Naive thymus-derived CD4-positive, alpha-beta T cell (primary cell): ENCODE measurements around the gene ASXL2. TPM values are rescaled to one million over a fixed set of nuclear protein-coding genes. Genes with fewer than 3 reads are reported as not detected.

Experiments
- ATAC-seq: fragments of 150-1000 bp; cut with Tn5 transposase; 2 replicates; pipeline ENCODE4 v1.10.0; 2021; ENCODE audit warnings: mild to moderate bottlenecking, moderate library complexity
- CTCF ChIA-PET: fragments of 350-600 bp; sonication (Branson Sonifier 250); formaldehyde crosslinking; loops from one replicate; lab custom pipeline; 2021; ENCODE audit warnings: antibody characterized with exemption; lab: Charles Lee
- POLR2A ChIA-PET: fragments of 350-600 bp; sonication (Branson Sonifier 250); formaldehyde crosslinking; loops from one replicate; lab custom pipeline; 2021; ENCODE audit warnings: antibody characterized with exemption, inconsistent platforms; lab: Charles Lee
- DNase-seq, 9 donors: peaks; one replicate each; pipeline versions ENCODE4 v3.0.0 to v3.0.0-alpha.2; 2020 to 2022; ENCODE audit warnings: mixed read lengths in 1 of 9
- H3K27ac ChIP-seq: one replicate; pipeline ENCODE4 v1.7.0; 2013; ENCODE audit warnings: mild to moderate bottlenecking, low read depth, low read length, moderate library complexity
- H3K27me3 ChIP-seq, 2 donors: one replicate each; pipeline ENCODE4 v1.7.0; 2013; ENCODE audit warnings: low read length in 2 of 2, mild to moderate bottlenecking in 2 of 2, moderate library complexity in 2 of 2; ENCODE audit not compliant: control insufficient read depth in 2 of 2, insufficient read depth in 2 of 2
- H3K36me3 ChIP-seq, 3 experiments: 1 replicate in 2 of 3; 2 replicates in 1 of 3; pipeline ENCODE4 v1.7.0; 2013; ENCODE audit warnings: low read length in 3 of 3, mild to moderate bottlenecking in 3 of 3, moderate library complexity in 1 of 3; ENCODE audit not compliant: insufficient read depth in 3 of 3, control insufficient read depth in 2 of 3
- H3K4me1 ChIP-seq, 2 donors: one replicate each; pipeline ENCODE4 v1.7.0; 2013; ENCODE audit warnings: low read length in 2 of 2, mild to moderate bottlenecking in 2 of 2, moderate library complexity in 1 of 2; ENCODE audit not compliant: control insufficient read depth in 2 of 2, insufficient read depth in 2 of 2
- H3K4me3 ChIP-seq: 2 replicates; pipeline ENCODE4 v1.7.0; 2013; ENCODE audit warnings: mild to moderate bottlenecking, low read length
- H3K9me3 ChIP-seq, 3 experiments: 1 replicate in 2 of 3; 2 replicates in 1 of 3; pipeline ENCODE4 v1.7.0; 2013; ENCODE audit warnings: low read length in 3 of 3; ENCODE audit not compliant: control insufficient read depth in 2 of 3
- H3K27ac Mint-ChIP-seq, 9 donors: one replicate each; pipeline ENCODE4 v1.8.0; 2020 to 2022; ENCODE audit warnings: mixed read lengths in 9 of 9, mild to moderate bottlenecking in 8 of 9, moderate library complexity in 5 of 9, inconsistent platforms in 2 of 9
- H3K27me3 Mint-ChIP-seq, 5 donors: one replicate each; pipeline ENCODE4 v1.8.0; 2021 to 2022; ENCODE audit warnings: mixed read lengths in 5 of 5, mild to moderate bottlenecking in 1 of 5
- H3K36me3 Mint-ChIP-seq, 5 donors: one replicate each; pipeline ENCODE4 v1.8.0; 2020 to 2022; ENCODE audit warnings: mixed read lengths in 5 of 5, mild to moderate bottlenecking in 3 of 5, inconsistent platforms in 1 of 5
- H3K4me1 Mint-ChIP-seq, 7 donors: one replicate each; pipeline ENCODE4 v1.8.0; 2020 to 2022; ENCODE audit warnings: mixed read lengths in 7 of 7, mild to moderate bottlenecking in 3 of 7, inconsistent platforms in 1 of 7
- H3K4me3 Mint-ChIP-seq, 10 donors: one replicate each; pipeline ENCODE4 v1.8.0; 2020 to 2022; ENCODE audit warnings: mild to moderate bottlenecking in 10 of 10, mixed read lengths in 10 of 10, moderate library complexity in 6 of 10, inconsistent platforms in 2 of 10
- H3K9me3 Mint-ChIP-seq, 11 donors: one replicate each; pipeline ENCODE4 v1.8.0; 2020 to 2022; ENCODE audit warnings: mixed read lengths in 11 of 11, mild to moderate bottlenecking in 4 of 11, inconsistent platforms in 1 of 11, moderate library complexity in 1 of 11
- intact Hi-C, 2 donors: fragments of 100-400 bp; cut with micrococcal nuclease; formaldehyde crosslinking; loops; one replicate each; pipeline ENCODE4 v1.15.1; 2023
- polyA plus RNA-seq, 2 donors: library from polyadenylated mRNA; unstranded; fragments of 300-500 nt; fragmentation: Illumina TruSeq; gene quantifications; one replicate each; pipeline ENCODE4 v1.2.3, GENCODE V29; 2021
- total RNA-seq, 6 experiments: library from RNA in 5 of 6; stranded (reverse) in 5 of 6; gene quantifications; 1 replicate in 5 of 6; 2 replicates in 1 of 6; pipeline ENCODE4 v1.2.3 and lab custom pipeline; 2021 to 2026

Gene ASXL2
- total and polyA plus RNA-seq, 7 experiments from 2014 or later: 11.6 to 62.1 (median 30.9) TPM

DNA sequence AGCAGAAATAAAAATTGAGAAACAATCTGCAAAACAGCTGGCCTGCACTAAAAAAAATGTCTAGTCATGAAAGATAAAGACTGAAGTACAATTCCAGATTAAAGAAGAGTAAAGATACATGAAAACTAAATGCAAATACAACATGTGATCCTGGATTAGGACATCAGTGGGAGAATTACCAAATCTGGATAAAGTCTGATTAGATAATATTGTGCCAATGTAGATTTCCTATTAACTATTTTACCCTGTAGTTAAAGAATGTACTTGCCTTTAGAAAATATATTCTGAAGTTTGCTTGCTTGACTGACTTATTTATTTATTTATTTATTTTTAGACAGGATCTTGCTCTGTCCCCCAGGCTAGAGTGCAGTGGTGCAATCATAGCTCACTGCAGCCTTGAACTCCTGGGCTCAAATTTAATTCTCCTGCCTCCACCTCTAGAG, 58.7 kb downstream of the ASXL2 start:
- Histone ChIP-seq H3K9me3 (no peaks in the 10 kb centered on the region), H3K27ac (no peak overlapping the region), H3K36me3 (no peaks in the 10 kb centered on the region), H3K4me3 (no peak overlapping the region), H3K27me3 (no peaks in the 10 kb centered on the region), H3K4me1 (peaks cover 4 to 24% of the 10 kb centered on the region in 2 donors)
- ATAC-seq (no peak), DNase-seq (no peak)
- no peaks in the 10 kb centered on the region for H3K27me3 Mint-ChIP-seq
- H3K36me3 Mint-ChIP-seq: peaks cover 0 to 22% (median 10%) of the 10 kb centered on the region in 5 donors
- intact Hi-C loops: loop anchor here (5.0 to 10.0 kb wide), 2 partner anchors 33 to 45 kb away; no protein-coding TSS in a partner anchor
- H3K9me3 Mint-ChIP-seq: peaks cover 0 to 2% (median 0%) of the 10 kb centered on the region in 11 donors
- peaks cover 30 to 88% (median 61%) of the 10 kb centered on the region in 7 donors for H3K4me1 Mint-ChIP-seq
- ChIA-PET CTCF (interaction anchor here (1.1 kb wide), 1 partner anchor 33 kb away, joined by 6 read pairs; no protein-coding TSS in a partner anchor), POLR2A (no interaction called here)
- H3K4me3 Mint-ChIP-seq: no peak overlapping the region
- peak overlapping the region in 2 of 9 donors; percentile 2 to 64 for H3K27ac Mint-ChIP-seq

DNA sequence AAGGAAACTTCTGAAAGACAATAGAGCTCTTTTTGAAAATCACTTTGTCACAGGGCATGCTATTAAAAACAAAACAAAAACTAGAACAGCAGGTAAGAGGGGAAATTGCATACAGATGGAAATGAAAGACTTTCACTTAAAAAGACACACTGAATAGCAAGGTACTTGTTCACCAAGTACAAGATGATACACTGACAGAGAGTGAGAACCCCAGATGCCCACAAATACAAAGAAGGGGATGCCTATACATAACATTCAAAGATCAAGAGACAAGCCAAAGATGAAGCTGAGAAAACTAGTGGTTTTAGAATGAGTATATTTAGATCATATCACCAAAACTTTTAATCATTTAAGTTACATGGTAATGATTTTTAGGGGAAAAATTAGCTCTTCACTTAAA, 60.7 kb downstream of the ASXL2 start:
- Mint-ChIP-seq H3K36me3 (peaks cover 2 to 21% (median 10%) of the 10 kb centered on the region in 5 donors), H3K4me1 (peaks cover 23 to 86% (median 64%) of the 10 kb centered on the region in 7 donors), H3K27me3 (no peaks in the 10 kb centered on the region), H3K27ac (peak overlapping the region in 3 of 9 donors; percentile 5 to 67 (median 27)), H3K9me3 (peaks cover 0 to 2% (median 0%) of the 10 kb centered on the region in 11 donors), H3K4me3 (peak overlapping the region in 5 of 10 donors; percentile 0 to 56 (median 10))
- Histone ChIP-seq H3K27ac (no peak overlapping the region), H3K9me3 (no peaks in the 10 kb centered on the region), H3K4me1 (peaks cover 0 to 9% of the 10 kb centered on the region in 2 donors), H3K36me3 (no peaks in the 10 kb centered on the region), H3K27me3 (no peaks in the 10 kb centered on the region), H3K4me3 (no peak overlapping the region)
- CTCF ChIA-PET: interaction anchor here (0.6 kb wide), 1 partner anchor 270 kb away, joined by 3 read pairs; no protein-coding TSS in a partner anchor
- DNase-seq (peak in 2 of 9 donors; percentile 5 to 8), ATAC-seq (peak; percentile 28)
- POLR2A ChIA-PET: interaction anchor here (0.6 to 1.5 kb wide), 5 partner anchors 8 to 444 kb away, joined by 3 to 4 read pairs (median 3); no protein-coding TSS in a partner anchor
- intact Hi-C loops: loop anchor here in 1 of 2 donors (2.0 to 5.0 kb wide), 2 partner anchors 23 to 35 kb away; no protein-coding TSS in a partner anchor

DNA sequence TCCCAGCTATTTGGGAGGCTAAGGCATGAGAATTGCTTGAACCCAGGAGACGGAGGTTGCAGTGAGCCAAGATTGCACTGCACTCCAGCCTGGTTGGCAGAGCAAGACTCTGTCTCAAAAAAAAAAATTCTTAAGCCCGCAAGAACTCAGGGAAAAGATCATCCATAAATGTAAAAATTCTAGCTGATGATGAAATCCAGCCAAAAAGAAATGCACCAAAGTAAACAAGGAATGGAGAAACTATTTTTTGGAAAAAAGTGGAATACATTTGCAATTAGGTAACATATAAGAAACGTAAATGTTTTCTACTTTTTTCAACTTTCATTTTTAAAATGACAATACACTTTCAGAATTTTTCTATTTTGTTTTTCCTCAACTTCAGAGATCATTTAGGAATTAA, 61.3 kb downstream of the ASXL2 start:
- Mint-ChIP-seq H3K27me3 (no peaks in the 10 kb centered on the region), H3K27ac (peak overlapping the region in 1 of 9 donors; percentile 67), H3K36me3 (peaks cover 0 to 21% (median 10%) of the 10 kb centered on the region in 5 donors), H3K9me3 (peaks cover 0 to 2% (median 0%) of the 10 kb centered on the region in 11 donors), H3K4me3 (peak overlapping the region in 1 of 10 donors; percentile 10), H3K4me1 (peaks cover 19 to 83% (median 60%) of the 10 kb centered on the region in 7 donors)
- Histone ChIP-seq H3K27ac (no peak overlapping the region), H3K9me3 (no peaks in the 10 kb centered on the region), H3K36me3 (no peaks in the 10 kb centered on the region), H3K27me3 (no peaks in the 10 kb centered on the region), H3K4me3 (no peak overlapping the region), H3K4me1 (peaks cover 0 to 7% of the 10 kb centered on the region in 2 donors)
- ChIA-PET CTCF (no interaction called here), POLR2A (interaction anchor here (0.7 to 1.5 kb wide), 3 partner anchors 8 to 445 kb away, joined by 3 read pairs; no protein-coding TSS in a partner anchor)
- ATAC-seq (no peak), DNase-seq (no peak)
- intact Hi-C loops: loop anchor here in 1 of 2 donors (2.0 to 5.0 kb wide), 2 partner anchors 22 to 35 kb away; no protein-coding TSS in a partner anchor

DNA sequence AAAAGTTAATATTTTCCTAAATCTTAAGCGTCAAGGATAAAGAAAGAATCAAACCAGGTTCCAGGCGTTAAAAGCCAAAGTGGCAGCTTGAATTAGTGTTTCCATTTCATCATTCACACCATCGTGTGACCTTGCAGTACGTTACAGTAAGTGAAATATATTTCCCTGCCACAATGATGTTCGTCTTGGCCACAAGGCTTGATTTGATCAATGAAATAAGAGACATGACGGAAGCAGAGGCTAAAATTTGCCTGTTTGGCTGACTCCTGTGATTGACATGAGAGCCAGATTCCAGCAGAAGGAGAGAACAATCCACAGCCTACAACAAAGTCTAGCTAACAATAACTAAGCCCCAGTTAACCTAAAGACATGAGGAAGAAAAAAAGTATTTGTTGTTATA, 62.0 kb downstream of the ASXL2 start:
- H3K36me3 ChIP-seq: no peaks in the 10 kb centered on the region
- peak overlapping the region in 1 of 9 donors; percentile 36 for H3K27ac Mint-ChIP-seq
- peaks cover 0 to 21% (median 5%) of the 10 kb centered on the region in 5 donors for H3K36me3 Mint-ChIP-seq
- no peak overlapping the region for H3K27ac ChIP-seq
- H3K27me3 Mint-ChIP-seq: no peaks in the 10 kb centered on the region
- intact Hi-C loops: loop anchor here in 1 of 2 donors (2.0 to 5.0 kb wide), 2 partner anchors 21 to 36 kb away; no protein-coding TSS in a partner anchor
- peaks cover 0 to 2% (median 0%) of the 10 kb centered on the region in 11 donors for H3K9me3 Mint-ChIP-seq
- ChIA-PET CTCF (interaction anchor here (0.6 kb wide), 1 partner anchor 13 kb away, joined by 4 read pairs; no protein-coding TSS in a partner anchor), POLR2A (no interaction called here)
- ATAC-seq: peak; percentile 51
- H3K4me1 Mint-ChIP-seq: peaks cover 14 to 76% (median 57%) of the 10 kb centered on the region in 7 donors
- peaks cover 0 to 7% of the 10 kb centered on the region in 2 donors for H3K4me1 ChIP-seq
- no peak overlapping the region for H3K4me3 ChIP-seq
- no peak for DNase-seq
- H3K27me3 ChIP-seq: no peaks in the 10 kb centered on the region
- H3K9me3 ChIP-seq: no peaks in the 10 kb centered on the region
- peak overlapping the region in 2 of 10 donors; percentile 26 to 48 for H3K4me3 Mint-ChIP-seq

DNA sequence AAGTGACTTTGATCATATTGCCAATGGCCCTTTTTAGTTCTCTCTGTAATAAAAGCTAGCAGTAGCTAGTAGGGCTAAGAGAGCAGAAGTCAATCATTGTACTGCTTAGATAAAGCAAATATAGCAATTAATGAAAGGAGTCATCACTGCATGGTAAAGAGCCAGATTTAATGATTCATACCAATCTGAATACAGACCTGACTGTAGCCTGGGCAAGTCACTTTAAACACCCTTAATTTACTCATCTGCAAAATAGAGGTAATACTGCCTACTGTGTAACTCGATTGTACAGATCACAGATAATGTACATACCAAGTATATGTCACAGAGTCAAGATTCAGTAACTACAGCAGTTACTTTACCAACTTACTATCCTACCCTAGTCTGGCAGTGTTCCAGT, 63.6 kb downstream of the ASXL2 start:
- no peak for ATAC-seq
- CTCF ChIA-PET: no interaction called here
- Mint-ChIP-seq H3K4me3 (no peak overlapping the region), H3K4me1 (peaks cover 22 to 79% (median 70%) of the 10 kb centered on the region in 7 donors), H3K36me3 (peaks cover 7 to 34% (median 15%) of the 10 kb centered on the region in 5 donors), H3K9me3 (peaks cover 0 to 2% (median 0%) of the 10 kb centered on the region in 11 donors), H3K27me3 (no peaks in the 10 kb centered on the region), H3K27ac (no peak overlapping the region)
- no peak for DNase-seq
- peaks cover 0 to 16% of the 10 kb centered on the region in 2 donors for H3K4me1 ChIP-seq
- POLR2A ChIA-PET: interaction anchor here (1.9 kb wide), 1 partner anchor 10 kb away, joined by 7 read pairs; no protein-coding TSS in a partner anchor
- H3K4me3 ChIP-seq: no peak overlapping the region
- H3K36me3 ChIP-seq: no peaks in the 10 kb centered on the region
- no peaks in the 10 kb centered on the region for H3K27me3 ChIP-seq
- H3K9me3 ChIP-seq: no peaks in the 10 kb centered on the region
- intact Hi-C loops: loop anchor here in 1 of 2 donors (5.0 kb wide), 1 partner anchor 38 kb away; no protein-coding TSS in a partner anchor
- H3K27ac ChIP-seq: no peak overlapping the region

DNA sequence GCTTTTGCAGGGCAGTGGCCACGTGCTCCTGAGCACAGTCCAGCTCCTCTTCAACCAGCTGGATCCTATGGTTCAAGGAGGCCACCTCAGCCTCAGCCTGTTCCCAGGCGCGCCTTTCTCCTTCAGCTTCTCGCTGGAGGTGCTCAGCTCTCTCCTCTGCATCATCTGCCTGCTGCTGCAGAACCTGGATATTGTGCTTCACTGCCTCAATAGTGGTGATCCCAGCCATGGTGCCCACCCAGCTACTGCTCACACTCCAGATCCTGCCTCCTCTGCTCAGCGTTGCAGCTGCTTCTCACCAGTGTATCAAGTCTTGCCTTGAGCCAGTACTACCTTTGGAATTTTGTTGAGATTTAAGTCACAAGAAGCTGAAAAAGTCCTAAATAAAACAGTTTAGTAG, 67.9 kb downstream of the ASXL2 start:
- peak overlapping the region in 1 of 9 donors; percentile 32 for H3K27ac Mint-ChIP-seq

More for the DNA sequence above, 67.9 kb downstream of the ASXL2 start:
- Mint-ChIP-seq H3K4me1 (peaks cover 18 to 60% (median 58%) of the 10 kb centered on the region in 7 donors), H3K27me3 (no peaks in the 10 kb centered on the region), H3K9me3 (peaks cover 0 to 2% (median 0%) of the 10 kb centered on the region in 11 donors), H3K4me3 (no peak overlapping the region), H3K36me3 (peaks cover 11 to 39% (median 22%) of the 10 kb centered on the region in 5 donors)
- Histone ChIP-seq H3K27ac (no peak overlapping the region), H3K27me3 (no peaks in the 10 kb centered on the region), H3K36me3 (peaks cover 0 to 6% (median 0%) of the 10 kb centered on the region in 3 experiments), H3K4me1 (peaks cover 0 to 9% of the 10 kb centered on the region in 2 donors), H3K9me3 (no peaks in the 10 kb centered on the region), H3K4me3 (no peak overlapping the region)
- DNase-seq: no peak
- intact Hi-C loops: no loop called here
- POLR2A ChIA-PET: interaction anchor here (0.7 to 1.8 kb wide), 4 partner anchors 15 to 46 kb away, joined by 3 to 5 read pairs (median 4); no protein-coding TSS in a partner anchor
- no peak for ATAC-seq
- CTCF ChIA-PET: interaction anchor here (1.8 kb wide), 1 partner anchor 15 kb away, joined by 5 read pairs; no protein-coding TSS in a partner anchor
